ENCODE data around the gene ZNF423. TPM values are rescaled to one million over a fixed set of nuclear protein-coding genes. Genes with fewer than 3 reads are reported as not detected.

Gene ZNF423
- total RNA-seq, 4 donors from 2014 or later, result 0.67 to 3.7 (median 2.2) TPM

- DNase-seq (ENCODE audit: low spot score in 2 of 2), result no peak
- intact Hi-C loops (cut with DNase I; ENCODE audit: low total_unique reads), result no loop called here
- no peak overlapping the region for H3K4me3 ChIP-seq (ENCODE audit: low read depth, poor library complexity, severe bottlenecking)
- TF ChIP-seq POLR2A (IDR thresholded peaks at IDR 0.05), result no peak
- TF ChIP-seq, protein P1, sequence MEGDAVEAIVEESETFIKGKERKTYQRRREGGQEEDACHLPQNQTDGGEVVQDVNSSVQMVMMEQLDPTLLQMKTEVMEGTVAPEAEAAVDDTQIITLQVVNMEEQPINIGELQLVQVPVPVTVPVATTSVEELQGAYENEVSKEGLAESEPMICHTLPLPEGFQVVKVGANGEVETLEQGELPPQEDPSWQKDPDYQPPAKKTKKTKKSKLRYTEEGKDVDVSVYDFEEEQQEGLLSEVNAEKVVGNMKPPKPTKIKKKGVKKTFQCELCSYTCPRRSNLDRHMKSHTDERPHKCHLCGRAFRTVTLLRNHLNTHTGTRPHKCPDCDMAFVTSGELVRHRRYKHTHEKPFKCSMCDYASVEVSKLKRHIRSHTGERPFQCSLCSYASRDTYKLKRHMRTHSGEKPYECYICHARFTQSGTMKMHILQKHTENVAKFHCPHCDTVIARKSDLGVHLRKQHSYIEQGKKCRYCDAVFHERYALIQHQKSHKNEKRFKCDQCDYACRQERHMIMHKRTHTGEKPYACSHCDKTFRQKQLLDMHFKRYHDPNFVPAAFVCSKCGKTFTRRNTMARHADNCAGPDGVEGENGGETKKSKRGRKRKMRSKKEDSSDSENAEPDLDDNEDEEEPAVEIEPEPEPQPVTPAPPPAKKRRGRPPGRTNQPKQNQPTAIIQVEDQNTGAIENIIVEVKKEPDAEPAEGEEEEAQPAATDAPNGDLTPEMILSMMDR (IDR thresholded peaks at IDR 0.05), result no peak
- 66 to 67% methylated on average over 8 of the region's 8 CpGs for WGBS, 2 donors
Observed at GRCh38 chr16:49899991-49900695, 44.2 kb upstream of the ZNF423 start.

GRCh38 chr16:49896447-49896964 is 40.6 kb upstream of the ZNF423 start:
- TF ChIP-seq, protein P1 (IDR thresholded peaks at IDR 0.05), result no peak
- TF ChIP-seq POLR2A (IDR thresholded peaks at IDR 0.05), result no peak
- 78 to 83% methylated on average over 12 of the region's 12 CpGs for WGBS, 2 donors
- intact Hi-C loops (cut with DNase I; ENCODE audit: low total_unique reads), result no loop called here

GRCh38 chr16:49890876-49891275 is 35.0 kb upstream of the ZNF423 start:
- 31 to 47% methylated on average over 5 of the region's 5 CpGs for WGBS, 2 donors
- TF ChIP-seq, protein P1 (IDR thresholded peaks at IDR 0.05), result no peak
- no peak for TF ChIP-seq POLR2A (IDR thresholded peaks at IDR 0.05)
- no peak overlapping the region for H3K4me3 ChIP-seq (ENCODE audit: low read depth, poor library complexity, severe bottlenecking)
- DNase-seq (ENCODE audit: low spot score in 2 of 2), result no peak
- intact Hi-C loops (cut with DNase I; ENCODE audit: low total_unique reads), result no loop called here

More at GRCh38 chr16:49896447-49896964, 40.6 kb upstream of the ZNF423 start:
- no peak for DNase-seq (ENCODE audit: low spot score in 2 of 2)
- no peak overlapping the region for H3K4me3 ChIP-seq (ENCODE audit: low read depth, poor library complexity, severe bottlenecking)

GRCh38 chr16:49889725-49890397 is 33.9 kb upstream of the ZNF423 start:
- DNase-seq (ENCODE audit: low spot score in 2 of 2), result no peak
- no peak for TF ChIP-seq POLR2A (IDR thresholded peaks at IDR 0.05)
- TF ChIP-seq, protein P1 (IDR thresholded peaks at IDR 0.05), result no peak
- no peak overlapping the region for H3K4me3 ChIP-seq (ENCODE audit: low read depth, poor library complexity, severe bottlenecking)
- WGBS, 2 donors, result 93 to 95% methylated on average over 5 of the region's 5 CpGs
- intact Hi-C loops (cut with DNase I; ENCODE audit: low total_unique reads), result no loop called here

DNA sequence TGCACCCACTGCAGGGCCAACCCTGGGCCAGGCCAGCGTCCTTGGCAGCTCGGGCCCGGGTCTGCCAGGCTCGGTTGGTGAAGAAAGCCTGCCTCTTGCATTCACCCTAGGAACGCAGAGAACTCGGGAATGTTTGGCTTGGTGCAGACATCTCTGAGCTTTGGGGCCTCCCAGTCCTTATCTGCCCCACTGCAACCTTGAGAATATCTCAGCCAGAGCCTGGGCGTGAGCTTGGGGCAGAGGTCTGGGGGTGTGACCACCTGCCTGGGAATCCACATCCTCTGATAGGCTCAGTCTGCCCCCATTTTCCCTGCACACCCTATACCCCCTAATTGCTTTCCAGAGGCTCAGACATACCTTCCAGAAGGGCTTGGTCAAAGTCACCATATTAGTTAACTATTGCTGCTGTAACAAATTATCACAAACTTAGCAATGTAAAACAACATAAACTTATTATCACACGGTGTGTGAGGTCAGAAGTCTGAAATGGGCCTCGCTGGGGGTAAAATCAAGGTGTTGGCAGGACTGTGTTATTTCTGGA is 30.7 kb upstream of the ZNF423 start:
- no peak for TF ChIP-seq POLR2A (IDR thresholded peaks at IDR 0.05)
- TF ChIP-seq, protein P1 (IDR thresholded peaks at IDR 0.05), result no peak
- no peak overlapping the region for H3K4me3 ChIP-seq (ENCODE audit: low read depth, poor library complexity, severe bottlenecking)
- 87 to 89% methylated on average over 9 of the region's 9 CpGs for whole genome bisulfite sequencing, 2 donors
- intact Hi-C loops (cut with DNase I; ENCODE audit: low total_unique reads), result no loop called here
- DNase-seq (ENCODE audit: low spot score in 2 of 2), result no peak

Measured in lower leg skin (tissue), 4 donors.